ENCODE measurements around the gene HACD2.

DNA sequence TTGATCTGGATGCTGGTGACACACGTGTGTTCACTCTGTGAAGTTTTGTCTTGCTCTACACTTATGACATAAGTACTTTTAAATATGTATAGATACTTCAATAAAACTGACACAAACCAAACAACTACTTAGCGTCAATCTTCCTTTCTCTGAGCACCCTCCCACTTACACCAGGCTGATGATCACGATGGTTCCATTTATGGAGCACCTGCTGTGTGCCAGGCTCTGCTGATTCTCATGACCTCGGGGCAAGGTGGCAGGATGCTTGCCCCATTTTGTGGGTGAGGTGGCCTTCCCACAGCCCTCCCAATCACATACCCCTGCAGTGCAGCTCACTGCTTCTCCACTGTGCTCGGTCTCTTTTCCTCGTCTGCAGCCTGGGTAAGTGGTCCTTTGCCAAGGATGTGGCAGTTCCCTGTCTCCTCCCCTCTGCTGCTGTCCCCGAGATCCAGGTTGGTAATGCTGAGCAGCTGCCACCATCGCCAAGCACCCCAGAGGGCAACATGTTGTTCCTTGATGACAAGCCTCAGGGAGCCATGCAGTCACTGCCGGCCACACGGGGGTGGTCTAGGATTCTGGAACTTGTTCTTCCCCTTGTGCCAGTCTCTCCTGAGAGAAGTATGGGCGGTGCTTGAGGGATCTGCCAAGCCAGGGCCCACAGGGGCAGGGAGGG lies 115.4 kb downstream of the HACD2 start:
- TF ChIP-seq ZNF140 (tag by site-specific recombination; IDR thresholded peaks at IDR 0.05): no peak
- TF ChIP-seq ZNF157 (tag by site-specific recombination; IDR thresholded peaks at IDR 0.05): no peak
- TF ChIP-seq, protein P1, sequence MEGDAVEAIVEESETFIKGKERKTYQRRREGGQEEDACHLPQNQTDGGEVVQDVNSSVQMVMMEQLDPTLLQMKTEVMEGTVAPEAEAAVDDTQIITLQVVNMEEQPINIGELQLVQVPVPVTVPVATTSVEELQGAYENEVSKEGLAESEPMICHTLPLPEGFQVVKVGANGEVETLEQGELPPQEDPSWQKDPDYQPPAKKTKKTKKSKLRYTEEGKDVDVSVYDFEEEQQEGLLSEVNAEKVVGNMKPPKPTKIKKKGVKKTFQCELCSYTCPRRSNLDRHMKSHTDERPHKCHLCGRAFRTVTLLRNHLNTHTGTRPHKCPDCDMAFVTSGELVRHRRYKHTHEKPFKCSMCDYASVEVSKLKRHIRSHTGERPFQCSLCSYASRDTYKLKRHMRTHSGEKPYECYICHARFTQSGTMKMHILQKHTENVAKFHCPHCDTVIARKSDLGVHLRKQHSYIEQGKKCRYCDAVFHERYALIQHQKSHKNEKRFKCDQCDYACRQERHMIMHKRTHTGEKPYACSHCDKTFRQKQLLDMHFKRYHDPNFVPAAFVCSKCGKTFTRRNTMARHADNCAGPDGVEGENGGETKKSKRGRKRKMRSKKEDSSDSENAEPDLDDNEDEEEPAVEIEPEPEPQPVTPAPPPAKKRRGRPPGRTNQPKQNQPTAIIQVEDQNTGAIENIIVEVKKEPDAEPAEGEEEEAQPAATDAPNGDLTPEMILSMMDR (tag by site-specific recombination; IDR thresholded peaks at IDR 0.05): no peak
- TF ChIP-seq ZNF48 (tag by site-specific recombination; IDR thresholded peaks at IDR 0.05): no peak
- TF ChIP-seq KLF7 (tag by site-specific recombination; IDR thresholded peaks at IDR 0.05; ENCODE audit: borderline replicate concordance): no peak
- no peak for TF ChIP-seq YY1 (tag by site-specific recombination; IDR thresholded peaks at IDR 0.05)
- TF ChIP-seq ZNF433 (tag by site-specific recombination; IDR thresholded peaks at IDR 0.05; ENCODE audit: low read depth): no peak
- TF ChIP-seq, protein P2, sequence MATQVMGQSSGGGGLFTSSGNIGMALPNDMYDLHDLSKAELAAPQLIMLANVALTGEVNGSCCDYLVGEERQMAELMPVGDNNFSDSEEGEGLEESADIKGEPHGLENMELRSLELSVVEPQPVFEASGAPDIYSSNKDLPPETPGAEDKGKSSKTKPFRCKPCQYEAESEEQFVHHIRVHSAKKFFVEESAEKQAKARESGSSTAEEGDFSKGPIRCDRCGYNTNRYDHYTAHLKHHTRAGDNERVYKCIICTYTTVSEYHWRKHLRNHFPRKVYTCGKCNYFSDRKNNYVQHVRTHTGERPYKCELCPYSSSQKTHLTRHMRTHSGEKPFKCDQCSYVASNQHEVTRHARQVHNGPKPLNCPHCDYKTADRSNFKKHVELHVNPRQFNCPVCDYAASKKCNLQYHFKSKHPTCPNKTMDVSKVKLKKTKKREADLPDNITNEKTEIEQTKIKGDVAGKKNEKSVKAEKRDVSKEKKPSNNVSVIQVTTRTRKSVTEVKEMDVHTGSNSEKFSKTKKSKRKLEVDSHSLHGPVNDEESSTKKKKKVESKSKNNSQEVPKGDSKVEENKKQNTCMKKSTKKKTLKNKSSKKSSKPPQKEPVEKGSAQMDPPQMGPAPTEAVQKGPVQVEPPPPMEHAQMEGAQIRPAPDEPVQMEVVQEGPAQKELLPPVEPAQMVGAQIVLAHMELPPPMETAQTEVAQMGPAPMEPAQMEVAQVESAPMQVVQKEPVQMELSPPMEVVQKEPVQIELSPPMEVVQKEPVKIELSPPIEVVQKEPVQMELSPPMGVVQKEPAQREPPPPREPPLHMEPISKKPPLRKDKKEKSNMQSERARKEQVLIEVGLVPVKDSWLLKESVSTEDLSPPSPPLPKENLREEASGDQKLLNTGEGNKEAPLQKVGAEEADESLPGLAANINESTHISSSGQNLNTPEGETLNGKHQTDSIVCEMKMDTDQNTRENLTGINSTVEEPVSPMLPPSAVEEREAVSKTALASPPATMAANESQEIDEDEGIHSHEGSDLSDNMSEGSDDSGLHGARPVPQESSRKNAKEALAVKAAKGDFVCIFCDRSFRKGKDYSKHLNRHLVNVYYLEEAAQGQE (tag by site-specific recombination; IDR thresholded peaks at IDR 0.05): no peak
- no peak for TF ChIP-seq IKZF3 (tag by site-specific recombination; IDR thresholded peaks at IDR 0.05)
- no peak for TF ChIP-seq ZNF776 (tag by site-specific recombination; IDR thresholded peaks at IDR 0.05; ENCODE audit: borderline replicate concordance)

Measured in HEK293 (cell line).